IPS DF 6.9 (cell line): ENCODE data around the gene TMEM123.

Experiments used
- DNase-seq: peaks from one replicate; pipeline ENCODE4 v3.0.0-alpha.2; 2013; ENCODE audit warnings: low read depth, low spot score
- H3K27ac ChIP-seq: one replicate; pipeline ENCODE4 v1.5.1; 2013; ENCODE audit warnings: low read length, control low read depth
- H3K27me3 ChIP-seq: 2 replicates; pipeline ENCODE4 v1.6.1; 2013; ENCODE audit warnings: mild to moderate bottlenecking, low read length; ENCODE audit not compliant: control insufficient read depth, insufficient read depth
- H3K36me3 ChIP-seq: 2 replicates; pipeline ENCODE4 v1.6.1; 2013; ENCODE audit warnings: low read length; ENCODE audit not compliant: control insufficient read depth, insufficient read depth
- H3K4me1 ChIP-seq: 2 replicates; pipeline ENCODE4 v1.6.1; 2013; ENCODE audit warnings: low read length; ENCODE audit not compliant: control insufficient read depth, insufficient read depth
- H3K4me3 ChIP-seq: 2 replicates; pipeline ENCODE4 v1.5.1; 2013; ENCODE audit warnings: mild to moderate bottlenecking, low read length
- H3K9me3 ChIP-seq: 2 replicates; pipeline ENCODE4 v1.6.1; 2013; ENCODE audit warnings: low read length, inconsistent platforms; ENCODE audit not compliant: control insufficient read depth, insufficient read depth
- WGBS: extraction: QIAGEN DNeasy Blood & Tissue Kit; methylation state at CpG from one replicate; pipeline ENCODE4 v1.1.7; 2013; ENCODE audit warnings: mixed read lengths, missing lambda C conversion rate; ENCODE audit not compliant: insufficient read length, insufficient coverage; 5-methylcytosine and 5-hydroxymethylcytosine counted together

The TMEM123 gene, protein sequence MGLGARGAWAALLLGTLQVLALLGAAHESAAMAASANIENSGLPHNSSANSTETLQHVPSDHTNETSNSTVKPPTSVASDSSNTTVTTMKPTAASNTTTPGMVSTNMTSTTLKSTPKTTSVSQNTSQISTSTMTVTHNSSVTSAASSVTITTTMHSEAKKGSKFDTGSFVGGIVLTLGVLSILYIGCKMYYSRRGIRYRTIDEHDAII

DNA sequence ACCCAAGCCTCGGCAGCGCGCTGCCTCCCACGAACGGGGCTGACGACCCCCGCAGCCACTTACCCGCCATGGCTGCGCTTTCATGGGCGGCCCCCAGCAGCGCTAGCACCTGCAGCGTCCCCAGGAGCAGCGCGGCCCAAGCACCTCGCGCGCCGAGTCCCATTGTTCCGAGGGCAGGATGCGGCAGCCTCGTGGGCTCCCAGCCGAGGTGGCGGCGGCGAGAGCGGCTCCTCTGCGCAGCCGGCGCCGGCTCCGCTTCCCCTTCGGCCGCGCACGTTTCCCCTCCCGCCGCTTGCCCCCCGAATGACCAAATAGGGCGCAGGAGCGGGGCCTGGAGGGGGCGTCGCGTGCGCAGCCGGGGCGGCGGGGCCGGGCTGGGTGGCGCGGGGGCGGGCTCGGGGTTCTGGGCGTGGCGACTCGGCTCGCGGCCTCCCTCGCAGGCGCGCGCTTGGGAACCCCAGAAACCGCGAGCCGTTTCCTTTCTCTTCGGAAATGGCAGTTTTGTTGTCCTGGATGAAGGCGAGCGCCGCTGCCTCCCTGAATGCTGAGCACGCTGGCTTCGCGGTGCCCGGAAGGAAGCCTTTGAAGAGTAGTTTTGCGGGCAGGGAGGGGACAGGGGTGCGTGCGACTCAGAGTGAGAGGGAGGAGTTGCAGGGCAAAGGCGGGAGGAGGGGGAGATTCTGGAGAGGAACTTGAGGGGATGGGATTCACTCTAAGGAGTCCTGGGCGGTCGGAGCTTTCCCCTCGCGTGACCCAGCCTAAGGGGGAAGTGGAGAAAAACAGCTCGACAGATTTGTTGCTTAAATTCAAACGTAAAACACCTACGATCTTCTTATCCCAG, at the start of gene TMEM123:
TMEM123 (minus strand) TSS at position 305 of the 841 bp plus-strand sequence; CDS start at position 163, 142 bp downstream.
- peaks cover 3% of the 10 kb centered on the region; the same call in 1 of the 2 replicates for H3K27me3 ChIP-seq
- WGBS = no CpG with 5 or more reads among the region's 83 CpGs
- DNase-seq = no peak
- no peak within 1 kb of the TSS for H3K27ac ChIP-seq
- H3K36me3 ChIP-seq = no peaks in the 10 kb centered on the region
- peaks cover 6% of the 10 kb centered on the region for H3K4me1 ChIP-seq
- H3K4me3 ChIP-seq = peak within 1 kb of the TSS; percentile 85
- H3K9me3 ChIP-seq = no peaks in the 10 kb centered on the region

DNA sequence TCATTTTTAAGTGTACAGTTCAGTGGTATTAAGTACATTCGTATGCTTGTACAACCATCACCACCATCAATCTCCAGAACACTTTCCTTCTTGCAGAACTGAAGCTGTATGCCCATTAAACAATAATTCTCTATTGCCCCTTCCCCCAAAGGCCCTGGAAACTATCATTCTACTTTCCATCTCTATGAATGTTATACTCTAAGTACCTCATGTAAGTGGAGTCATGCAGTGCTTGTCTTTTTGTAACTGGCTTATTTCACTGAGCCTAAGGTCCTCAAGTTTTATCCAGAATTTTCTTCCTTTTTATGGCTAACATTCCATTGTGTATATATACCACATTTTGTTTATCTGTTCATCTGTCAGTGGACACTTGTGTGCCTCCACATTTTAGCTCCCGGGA, 48.3 kb upstream of the TMEM123 start:
- Histone ChIP-seq H3K27me3 (no peaks in the 10 kb centered on the region), H3K4me3 (no peak overlapping the region), H3K4me1 (no peaks in the 10 kb centered on the region), H3K27ac (no peak overlapping the region), H3K36me3 (no peaks in the 10 kb centered on the region), H3K9me3 (no peaks in the 10 kb centered on the region)
- WGBS = no CpG with 5 or more reads among the region's 2 CpGs
- no peak for DNase-seq

DNA sequence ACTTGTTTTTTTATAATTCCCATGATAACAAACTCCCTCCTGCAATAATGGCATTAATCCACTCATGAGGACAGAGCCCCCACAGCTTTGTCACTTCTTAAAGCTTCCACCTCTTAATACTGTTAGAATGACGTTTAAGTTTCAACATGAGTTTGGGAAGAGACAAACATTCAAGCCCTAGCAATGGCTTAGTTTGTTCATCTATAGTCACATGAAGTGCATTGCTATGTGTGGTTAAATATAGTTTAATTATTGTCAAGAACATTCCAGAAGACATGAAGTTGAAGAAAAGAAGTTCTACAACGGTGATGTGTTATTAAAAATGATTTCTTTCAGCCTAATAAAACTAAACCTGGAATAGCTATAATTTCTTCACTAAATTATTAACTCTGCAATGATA, 47.4 kb upstream of the TMEM123 start:
- no peaks in the 10 kb centered on the region for H3K4me1 ChIP-seq
- no peaks in the 10 kb centered on the region for H3K27me3 ChIP-seq
- DNase-seq = no peak
- H3K36me3 ChIP-seq = no peaks in the 10 kb centered on the region
- H3K4me3 ChIP-seq = no peak overlapping the region
- no peaks in the 10 kb centered on the region for H3K9me3 ChIP-seq
- H3K27ac ChIP-seq = no peak overlapping the region
- no CpG with 5 or more reads among the region's 2 CpGs for WGBS

DNA sequence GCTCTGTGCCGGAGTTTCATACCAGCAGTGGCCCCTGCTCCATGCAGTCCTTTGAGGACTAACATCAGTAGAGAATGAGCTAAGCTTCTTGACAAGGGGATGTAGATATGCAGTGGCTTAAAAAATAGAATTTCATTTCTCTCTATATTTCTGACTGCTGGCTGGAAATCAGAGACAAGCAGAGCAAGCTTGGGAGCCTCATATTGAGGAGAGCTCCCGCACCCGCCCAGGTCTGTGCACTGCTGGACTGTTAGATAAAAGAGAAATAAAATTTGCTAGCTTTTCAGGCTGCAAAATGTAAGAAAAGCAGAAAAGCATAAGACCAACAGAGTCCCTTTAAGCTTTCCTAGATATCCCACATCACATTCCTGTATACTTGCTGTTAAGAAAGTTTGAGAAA, 46.6 kb upstream of the TMEM123 start:
- Histone ChIP-seq H3K4me1 (no peaks in the 10 kb centered on the region), H3K27ac (no peak overlapping the region), H3K36me3 (no peaks in the 10 kb centered on the region), H3K9me3 (no peaks in the 10 kb centered on the region), H3K4me3 (no peak overlapping the region), H3K27me3 (no peaks in the 10 kb centered on the region)
- no CpG with 5 or more reads among the region's 3 CpGs for WGBS
- no peak for DNase-seq

DNA sequence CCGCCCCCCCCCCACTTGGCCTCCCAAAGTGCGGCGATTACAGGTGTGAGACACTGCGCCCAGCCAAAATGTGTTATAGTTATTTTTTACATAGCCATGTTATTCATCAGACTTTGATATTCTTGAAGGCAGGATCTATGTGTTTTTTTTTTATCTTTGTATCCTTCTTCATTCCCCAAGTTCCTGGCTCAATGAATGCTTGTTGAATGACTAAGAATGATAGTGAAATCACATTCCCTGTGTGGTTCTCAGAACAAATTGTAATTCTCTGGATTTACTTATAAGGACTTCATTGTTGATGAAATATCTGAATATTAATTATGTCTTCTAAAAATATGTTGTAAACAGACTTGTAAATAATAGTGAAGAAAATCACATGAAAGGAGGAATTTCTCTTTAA, 44.5 kb upstream of the TMEM123 start:
- H3K27me3 ChIP-seq = no peaks in the 10 kb centered on the region
- no peaks in the 10 kb centered on the region for H3K9me3 ChIP-seq
- no peaks in the 10 kb centered on the region for H3K36me3 ChIP-seq
- no peak for DNase-seq
- WGBS = no CpG with 5 or more reads among the region's 4 CpGs
- H3K27ac ChIP-seq = no peak overlapping the region
- no peaks in the 10 kb centered on the region for H3K4me1 ChIP-seq
- no peak overlapping the region for H3K4me3 ChIP-seq

DNA sequence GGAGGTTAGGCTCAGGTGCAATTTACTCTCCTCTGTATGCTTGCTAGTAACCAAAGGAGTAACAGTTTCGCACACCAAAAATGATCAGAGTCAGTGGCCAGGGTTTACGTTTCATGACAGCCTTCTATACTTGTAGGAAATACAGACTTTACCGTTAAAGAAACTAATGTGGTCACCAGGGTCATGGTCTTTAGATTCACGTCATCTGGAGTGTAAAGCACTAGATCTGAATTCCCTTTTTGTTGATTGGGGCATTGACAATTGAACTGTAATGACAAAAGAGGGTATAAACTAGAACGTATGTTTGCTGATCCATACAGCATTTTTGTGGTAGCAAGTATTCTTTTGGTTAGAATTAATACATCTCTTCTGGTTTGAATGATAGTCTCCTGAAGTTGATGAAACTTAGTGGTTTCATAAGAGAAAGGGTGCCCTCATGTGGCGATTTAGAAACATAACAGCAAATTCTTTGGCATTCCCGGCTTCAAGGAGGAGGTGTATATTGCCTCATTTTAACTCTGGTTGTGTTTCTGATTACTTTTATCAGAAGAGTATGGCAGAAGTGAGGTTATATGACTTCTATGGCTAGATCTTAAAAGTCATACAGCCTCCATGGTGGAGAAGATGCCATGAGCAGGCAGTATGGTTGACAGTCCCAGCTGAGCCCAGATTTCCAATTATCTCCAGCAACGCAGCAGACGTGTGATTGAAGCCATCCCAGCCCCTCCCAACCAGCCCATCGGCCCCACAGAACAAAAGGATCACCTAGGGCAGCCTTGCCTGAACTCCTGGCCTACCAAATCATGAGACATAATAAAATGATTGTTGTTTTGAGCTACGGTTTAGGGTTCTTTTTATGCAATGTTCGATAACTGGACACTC, 42.8 kb upstream of the TMEM123 start:
- H3K4me1 ChIP-seq = no peaks in the 10 kb centered on the region
- peak; percentile 58 for DNase-seq
- WGBS = no CpG with 5 or more reads among the region's 12 CpGs
- no peaks in the 10 kb centered on the region for H3K36me3 ChIP-seq
- no peaks in the 10 kb centered on the region for H3K27me3 ChIP-seq
- no peaks in the 10 kb centered on the region for H3K9me3 ChIP-seq
- H3K4me3 ChIP-seq = no peak overlapping the region
- no peak overlapping the region for H3K27ac ChIP-seq

DNA sequence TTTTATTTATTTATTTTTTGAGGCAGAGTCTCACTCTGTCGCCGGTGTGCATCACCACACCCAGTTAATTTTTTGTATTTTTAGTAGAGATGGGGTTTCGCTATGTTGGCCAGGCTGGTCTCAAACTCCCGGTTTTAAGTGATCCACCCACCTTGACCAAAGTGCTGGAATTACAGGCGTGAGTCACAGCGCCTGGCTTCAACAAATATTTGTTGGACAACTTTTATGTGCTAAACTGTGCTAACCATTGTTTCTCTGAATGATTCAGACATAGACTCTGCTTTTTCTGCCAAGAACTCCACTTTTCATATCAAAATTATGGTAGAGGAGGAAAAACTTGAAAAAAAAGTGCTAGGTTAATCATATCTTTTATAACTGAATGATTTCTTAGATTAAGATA, 41.7 kb upstream of the TMEM123 start:
- H3K36me3 ChIP-seq = no peaks in the 10 kb centered on the region
- DNase-seq = no peak
- H3K4me3 ChIP-seq = no peak overlapping the region
- WGBS = no CpG with 5 or more reads among the region's 6 CpGs
- H3K9me3 ChIP-seq = no peaks in the 10 kb centered on the region
- no peaks in the 10 kb centered on the region for H3K27me3 ChIP-seq
- no peak overlapping the region for H3K27ac ChIP-seq
- no peaks in the 10 kb centered on the region for H3K4me1 ChIP-seq

DNA sequence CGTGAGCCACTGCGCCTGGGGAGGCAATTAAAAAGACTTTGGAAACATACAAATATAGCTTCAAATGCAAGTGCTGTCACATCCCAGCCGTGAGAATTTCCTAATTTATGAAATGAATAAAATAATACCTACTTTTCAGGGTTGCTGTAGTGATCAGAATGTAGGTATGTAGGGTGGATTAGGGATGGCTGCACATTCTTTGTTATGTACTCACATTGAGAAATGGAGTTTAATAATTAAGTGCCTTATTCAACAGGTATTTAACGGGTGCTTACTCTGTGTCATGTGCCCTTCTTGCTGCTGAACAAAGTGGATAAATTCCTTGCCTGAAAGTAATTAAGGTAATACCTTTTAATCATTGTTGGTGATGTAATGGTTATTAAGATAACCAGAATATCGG, 41.0 kb upstream of the TMEM123 start:
- WGBS = no CpG with 5 or more reads among the region's 5 CpGs
- H3K27ac ChIP-seq = no peak overlapping the region
- no peak for DNase-seq
- no peaks in the 10 kb centered on the region for H3K4me1 ChIP-seq
- H3K4me3 ChIP-seq = no peak overlapping the region
- H3K9me3 ChIP-seq = no peaks in the 10 kb centered on the region
- no peaks in the 10 kb centered on the region for H3K36me3 ChIP-seq
- no peaks in the 10 kb centered on the region for H3K27me3 ChIP-seq

DNA sequence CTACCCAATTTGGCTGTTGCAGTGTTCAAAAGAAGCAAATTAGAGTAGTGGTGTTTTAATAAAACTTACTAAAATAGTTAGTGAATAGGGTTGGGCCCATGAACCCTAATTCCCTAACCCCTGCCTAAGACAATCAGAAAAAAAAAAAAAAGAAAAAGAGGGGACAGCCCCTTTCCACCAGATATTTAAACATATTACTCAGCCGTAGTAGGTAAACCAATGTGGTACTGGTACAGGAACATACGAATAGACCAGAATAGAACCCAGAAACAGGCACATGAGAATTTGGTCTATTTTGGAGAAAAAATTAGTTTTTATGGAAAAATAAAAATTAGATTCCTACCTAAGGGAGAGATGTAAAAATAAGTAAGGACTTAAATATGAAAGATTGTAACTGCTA, 39.4 kb upstream of the TMEM123 start:
- H3K4me3 ChIP-seq = no peak overlapping the region
- WGBS = no CpG with 5 or more reads among the region's 2 CpGs
- no peaks in the 10 kb centered on the region for H3K36me3 ChIP-seq
- no peak overlapping the region for H3K27ac ChIP-seq
- DNase-seq = no peak
- no peaks in the 10 kb centered on the region for H3K9me3 ChIP-seq
- H3K27me3 ChIP-seq = no peaks in the 10 kb centered on the region
- H3K4me1 ChIP-seq = no peaks in the 10 kb centered on the region
